ENCODE results near the gene BCAS1.

Gene BCAS1

DNA sequence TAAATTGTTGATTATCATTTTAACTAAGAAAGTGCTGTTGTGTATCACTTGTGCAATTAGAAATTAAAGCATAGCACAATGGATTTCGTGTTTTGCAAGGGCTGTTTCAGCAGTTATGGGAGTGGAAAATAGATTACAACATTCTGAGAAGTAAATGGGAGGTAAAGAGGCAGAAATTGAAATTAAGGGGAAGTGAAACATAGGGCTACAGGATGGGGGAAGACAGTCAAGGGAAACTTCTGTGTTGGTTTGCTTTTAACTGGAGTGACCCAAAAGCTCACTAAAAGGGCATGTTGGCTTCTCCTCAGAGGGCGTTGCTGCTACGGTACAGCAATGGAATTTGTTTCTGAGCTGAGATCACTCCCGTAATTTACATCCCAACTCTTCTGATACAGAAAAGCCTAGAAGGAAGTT lies 147.5 kb downstream of the BCAS1 start:
- no peak for DNase-seq (ENCODE audit: low spot score)

DNA sequence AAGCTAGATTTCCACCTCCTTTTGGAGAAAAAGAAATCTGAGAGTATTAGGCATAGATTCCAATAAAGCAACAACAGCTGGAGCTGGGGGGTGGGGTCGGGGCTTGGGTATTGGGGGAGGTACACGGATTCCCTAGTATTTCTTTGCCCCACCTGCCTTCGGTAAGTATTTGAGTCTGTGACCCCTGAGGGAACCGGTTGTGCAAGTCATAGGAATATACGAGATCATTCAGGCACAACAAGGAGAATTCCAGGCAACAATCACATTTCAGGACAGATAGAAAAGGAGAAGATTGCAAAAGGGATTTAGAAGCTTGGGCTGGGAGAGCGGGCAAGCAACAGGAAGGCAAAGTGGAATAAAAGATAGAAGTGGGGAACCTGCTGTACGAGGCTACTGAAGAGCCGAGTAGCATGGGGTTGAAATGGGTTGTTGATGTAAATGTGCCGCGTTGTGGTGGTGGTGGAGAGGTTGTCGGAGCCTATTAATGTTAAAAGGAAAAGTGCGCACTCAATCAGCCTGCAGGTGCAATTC lies 148.9 kb downstream of the BCAS1 start:
- DNase-seq (ENCODE audit: low spot score), result no peak

DNA sequence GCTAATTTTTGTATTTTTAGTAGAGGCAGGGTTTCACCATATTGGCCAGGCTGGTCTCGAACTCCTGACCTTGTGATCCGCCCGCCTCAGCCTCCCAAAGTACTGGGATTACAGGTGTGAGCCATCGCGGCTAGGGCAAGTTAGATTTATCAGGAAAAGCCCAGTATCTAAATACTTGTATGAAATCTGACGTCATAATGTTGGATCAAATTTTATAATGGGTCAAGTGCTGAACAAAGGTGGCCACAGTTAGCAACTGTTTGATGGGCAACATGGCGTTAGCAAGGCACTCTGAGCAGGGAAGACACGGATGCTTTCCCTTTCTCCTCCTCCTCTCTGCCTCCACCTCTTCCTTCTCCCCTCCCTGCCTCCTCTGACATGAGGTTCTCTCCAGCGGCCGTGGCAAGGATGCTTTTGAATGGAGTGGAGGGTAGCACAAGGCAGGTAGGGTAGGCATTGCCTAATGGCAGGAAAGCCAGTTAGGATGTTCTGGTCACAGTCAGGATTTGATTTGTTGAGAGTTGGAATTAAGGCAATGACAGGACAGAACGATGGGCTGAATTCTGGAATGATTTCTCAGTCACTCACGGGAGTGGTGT lies 149.6 kb downstream of the BCAS1 start:
- DNase-seq (ENCODE audit: low spot score), result no peak

DNA sequence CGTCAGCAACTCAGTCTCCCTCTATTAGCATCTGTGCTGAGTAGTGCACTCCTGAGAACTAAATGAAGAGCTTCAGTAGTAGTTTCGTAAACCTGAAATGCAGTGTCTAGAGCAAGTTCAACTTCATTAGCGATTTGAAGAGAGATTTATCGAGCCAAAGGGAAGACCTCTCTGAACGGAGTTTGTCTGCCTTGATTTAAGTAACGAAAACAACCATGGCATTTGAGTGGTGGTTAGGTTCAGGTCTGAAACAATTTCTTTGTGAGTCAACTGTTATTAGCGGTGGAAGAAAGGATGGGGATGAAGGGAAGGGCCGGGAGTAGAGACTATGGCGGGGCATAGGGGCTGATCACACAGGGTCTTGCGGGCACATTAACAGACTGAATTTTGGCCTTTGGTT lies 150.5 kb downstream of the BCAS1 start:
- DNase-seq (ENCODE audit: low spot score), result no peak

DNA sequence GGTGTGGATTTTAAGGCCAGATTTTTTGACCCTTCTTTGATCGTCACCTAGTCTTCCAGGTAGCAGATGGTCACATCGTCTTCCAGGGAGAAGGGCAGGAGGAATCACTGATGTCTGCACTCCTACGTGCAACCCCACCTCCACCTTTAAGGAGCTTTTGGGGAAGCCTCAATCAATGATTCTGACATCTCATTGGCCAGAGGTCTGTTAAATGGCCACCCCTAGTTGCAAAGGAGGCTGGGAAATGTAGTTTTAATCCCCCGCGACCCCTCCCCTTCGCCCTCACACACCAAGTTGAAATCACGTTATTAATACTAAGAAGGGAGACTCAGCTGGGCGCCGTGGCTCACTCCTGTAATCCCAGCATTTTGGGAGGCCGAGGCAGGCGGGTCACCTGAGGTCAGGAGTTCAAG lies 151.4 kb downstream of the BCAS1 start:
- DNase-seq (ENCODE audit: low spot score), result no peak

DNA sequence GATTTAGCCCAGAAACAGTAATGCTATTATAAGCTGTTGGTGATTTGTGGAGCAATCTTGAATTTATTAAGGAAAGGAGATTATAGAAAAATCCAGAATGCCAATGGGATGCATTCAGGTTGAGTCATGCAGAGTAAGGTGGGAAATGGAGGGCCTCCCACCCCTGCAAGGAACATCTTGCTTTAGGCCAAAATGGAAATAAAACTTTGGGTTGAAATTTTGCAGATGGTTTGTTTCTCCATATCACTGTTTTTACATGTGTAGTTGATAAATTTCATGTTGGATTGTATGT lies 152.4 kb downstream of the BCAS1 start:
- no peak for DNase-seq (ENCODE audit: low spot score)

DNA sequence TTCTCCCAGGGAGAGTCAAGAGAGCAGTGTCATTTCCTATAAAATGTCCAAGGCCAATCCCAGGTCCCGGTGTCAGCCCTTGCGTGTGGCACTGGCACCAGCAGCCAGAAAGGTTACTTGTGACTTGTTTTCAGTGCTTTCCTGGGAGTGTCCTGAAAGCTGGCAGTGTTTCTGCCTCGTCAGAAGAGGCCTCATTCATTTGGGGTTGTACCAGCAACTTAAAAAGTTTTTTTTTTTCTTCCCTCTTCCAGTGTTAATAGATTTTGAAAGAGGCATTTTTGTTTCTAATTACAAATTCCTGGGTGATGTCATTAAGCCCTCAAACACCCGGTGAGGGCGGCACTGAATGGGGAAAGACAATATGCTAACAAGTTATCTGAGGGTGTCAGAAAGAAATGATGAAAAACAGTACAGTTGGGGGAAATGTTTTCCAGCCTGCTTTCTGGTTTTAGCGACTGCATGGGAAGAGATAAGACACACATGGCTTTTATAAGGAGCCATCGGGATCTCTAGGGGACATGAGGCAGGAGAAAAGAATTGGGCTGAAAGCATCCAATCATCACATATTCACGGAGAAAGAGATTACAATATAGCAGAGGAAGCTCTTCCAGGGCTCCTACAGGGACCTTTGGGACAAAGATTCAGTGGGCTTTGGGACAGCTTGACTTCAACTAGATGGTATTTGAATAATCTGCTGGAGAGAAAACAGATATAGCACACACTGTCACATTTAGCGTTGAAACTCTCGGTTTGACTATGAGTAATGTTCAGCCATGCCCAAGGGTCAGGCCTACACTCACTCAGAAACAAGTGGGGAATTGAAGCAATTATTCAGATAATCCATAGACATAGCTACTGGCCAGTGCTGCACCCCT lies 153.0 kb downstream of the BCAS1 start:
- DNase-seq (ENCODE audit: low spot score), result no peak

DNA sequence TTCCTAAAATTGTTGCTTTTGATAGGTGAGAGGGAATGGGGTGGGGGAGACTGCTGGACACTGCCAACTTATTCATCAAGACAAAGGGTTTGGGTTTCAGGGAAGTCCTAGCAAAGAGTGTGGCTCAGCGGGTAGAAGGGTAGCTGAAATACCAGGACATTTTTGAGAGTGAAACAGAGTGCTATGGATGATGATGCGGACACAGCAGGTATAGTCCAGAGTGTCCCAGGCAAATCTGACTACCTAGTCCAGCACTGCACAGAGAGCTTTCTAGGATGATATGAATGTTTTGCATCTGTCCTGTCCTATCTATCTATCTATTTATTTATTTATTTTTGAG lies 154.3 kb downstream of the BCAS1 start:
- DNase-seq (ENCODE audit: low spot score), result no peak

DNA sequence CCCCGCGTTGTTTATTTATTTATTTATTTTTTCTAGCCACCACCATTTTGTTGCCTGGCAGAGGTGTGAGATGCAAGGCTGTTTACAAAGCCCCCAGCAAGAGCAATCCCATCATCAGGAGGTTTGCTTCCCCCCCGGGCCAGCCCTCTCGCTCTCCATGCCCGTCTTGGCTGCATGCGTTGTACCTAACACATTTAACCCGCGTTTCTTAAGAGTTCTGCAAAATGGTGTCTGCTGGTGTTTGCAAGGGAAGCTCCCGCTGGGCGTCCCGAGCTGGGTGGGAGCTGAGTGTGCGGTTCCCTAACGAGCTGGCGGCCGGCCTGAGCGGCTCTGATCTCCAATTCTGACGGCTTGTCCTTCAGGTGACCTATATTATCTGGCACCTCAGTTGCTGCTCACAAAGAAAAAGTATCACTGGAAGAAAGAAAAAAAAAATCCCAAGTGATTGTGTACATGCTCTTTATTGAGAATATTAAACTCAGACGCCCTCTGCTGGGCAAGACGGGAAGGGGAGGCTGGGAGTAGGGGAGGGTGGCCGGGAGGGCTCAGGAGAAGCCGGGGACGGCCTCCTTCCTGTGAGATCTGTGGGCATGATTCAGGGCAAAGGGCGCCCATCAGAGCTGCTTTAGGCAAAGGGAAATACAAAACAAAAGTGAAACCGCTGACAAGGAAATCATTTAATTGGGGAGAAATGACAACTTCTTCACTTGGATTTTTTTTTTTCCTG lies 154.8 kb downstream of the BCAS1 start:
- peak; percentile 87 for DNase-seq (ENCODE audit: low spot score)

DNA sequence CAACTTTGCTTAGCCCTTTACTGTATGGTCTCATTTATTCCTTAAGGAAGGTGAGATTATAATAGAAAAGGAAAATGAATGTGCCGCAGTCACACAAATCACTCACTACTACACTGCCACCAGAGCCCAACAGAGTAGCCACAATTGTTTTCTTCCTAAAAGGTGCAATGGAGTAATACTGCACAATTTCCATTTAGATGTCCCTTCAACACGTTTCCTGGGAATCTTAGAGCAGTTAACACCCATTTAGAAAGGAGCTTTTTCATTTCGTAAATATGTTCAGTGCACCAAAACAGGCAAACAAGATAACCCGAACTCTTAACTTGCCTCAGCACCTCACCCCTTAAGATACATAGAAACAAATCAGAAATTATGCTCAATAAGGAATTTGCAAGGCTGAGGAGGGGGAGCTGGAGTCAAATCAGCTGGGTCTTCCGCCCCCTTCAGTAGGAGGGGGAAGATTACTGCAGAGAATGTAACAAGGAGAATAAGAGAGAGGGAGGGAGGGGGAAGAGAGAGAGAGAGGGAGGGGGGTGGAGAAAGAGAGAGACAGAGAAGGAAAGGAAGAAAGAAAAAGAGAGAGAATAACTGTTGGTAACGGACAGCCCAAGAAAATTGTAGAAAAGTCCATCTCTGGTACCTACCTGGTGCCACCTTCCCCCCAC lies 155.5 kb downstream of the BCAS1 start:
- DNase-seq (ENCODE audit: low spot score), result no peak

DNA sequence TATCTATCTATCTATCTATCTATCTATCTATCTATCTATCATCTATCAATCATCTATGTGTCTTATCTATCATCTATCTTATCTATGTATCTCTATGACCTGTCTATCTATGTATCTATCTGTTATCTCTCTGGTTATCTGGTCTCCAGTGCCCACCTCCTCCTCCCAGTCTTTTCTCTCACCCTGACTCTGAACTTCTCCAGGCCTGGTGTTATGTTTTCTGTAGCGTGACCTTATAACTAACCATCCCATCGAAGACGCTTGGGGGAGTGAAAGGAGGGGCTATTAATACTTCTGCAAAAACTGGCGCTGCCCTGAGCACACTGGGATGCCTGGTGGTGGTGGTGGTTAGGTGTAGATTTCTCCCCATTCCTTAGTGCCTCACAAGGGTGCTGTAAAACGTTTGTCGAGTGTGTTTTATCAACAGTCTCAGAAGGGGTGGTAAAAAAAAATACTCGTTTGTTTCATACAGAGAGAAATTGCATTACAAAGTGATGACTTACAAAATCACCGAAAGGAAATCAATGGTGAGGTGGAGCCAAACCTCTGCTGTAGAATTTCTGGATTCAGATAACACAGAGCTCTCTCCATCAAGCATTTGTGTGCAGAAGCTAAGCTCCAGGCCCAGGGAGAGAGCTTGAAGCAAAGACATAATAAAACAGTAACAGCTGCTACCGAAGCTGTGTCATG lies 156.2 kb downstream of the BCAS1 start:
- DNase-seq (ENCODE audit: low spot score), result no peak

DNA sequence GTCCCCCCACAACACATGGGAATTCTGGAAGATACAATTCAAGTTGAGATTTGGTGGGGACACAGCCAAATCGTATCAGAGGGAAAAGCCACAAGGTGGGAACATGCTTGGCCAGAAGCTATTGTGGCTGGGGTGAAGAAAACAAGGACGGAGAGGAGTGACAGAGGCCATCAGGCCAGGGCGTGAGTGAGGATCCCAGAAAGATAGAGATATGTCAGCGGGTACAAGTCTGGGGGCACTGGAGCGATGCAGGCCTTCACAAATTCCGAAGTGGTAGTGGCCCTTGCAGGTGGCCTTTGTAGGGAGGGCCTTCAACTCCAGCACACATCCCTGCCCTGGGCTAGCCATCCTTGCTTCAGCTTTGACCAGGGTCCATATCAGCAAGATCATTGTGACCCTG lies 159.1 kb downstream of the BCAS1 start:
- DNase-seq (ENCODE audit: low spot score), result no peak

DNA sequence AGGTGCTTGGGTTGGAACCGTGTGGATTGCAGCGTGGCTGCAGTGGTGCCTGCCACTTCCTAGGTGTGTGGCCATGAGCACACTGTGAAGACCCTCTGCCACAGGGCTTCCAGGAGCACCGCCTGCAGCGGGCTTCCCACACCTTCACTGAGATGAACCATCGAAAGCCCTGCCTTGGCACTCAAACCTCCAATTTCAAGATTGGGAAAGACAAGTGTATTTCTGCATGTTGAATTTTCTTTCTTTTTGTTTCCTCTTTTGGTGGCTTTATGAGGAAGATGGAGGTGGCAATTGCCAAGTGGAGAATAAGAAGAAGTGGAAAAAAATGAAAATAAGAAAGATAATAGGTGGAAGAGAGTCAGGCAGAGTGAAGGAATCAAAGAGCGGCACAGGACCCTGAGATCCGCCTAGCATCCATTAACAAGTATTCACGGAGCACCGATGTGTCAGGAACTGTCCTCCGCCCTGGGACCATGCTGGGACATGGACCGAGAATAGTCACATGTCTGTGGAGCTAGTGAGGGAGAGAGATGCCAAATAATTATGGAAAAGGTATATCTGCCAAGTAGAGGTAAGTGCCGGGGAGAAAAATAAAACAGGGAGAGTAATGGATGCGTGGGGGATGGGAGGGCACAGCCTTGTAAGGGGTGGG lies 159.9 kb downstream of the BCAS1 start:
- DNase-seq (ENCODE audit: low spot score), result no peak

DNA sequence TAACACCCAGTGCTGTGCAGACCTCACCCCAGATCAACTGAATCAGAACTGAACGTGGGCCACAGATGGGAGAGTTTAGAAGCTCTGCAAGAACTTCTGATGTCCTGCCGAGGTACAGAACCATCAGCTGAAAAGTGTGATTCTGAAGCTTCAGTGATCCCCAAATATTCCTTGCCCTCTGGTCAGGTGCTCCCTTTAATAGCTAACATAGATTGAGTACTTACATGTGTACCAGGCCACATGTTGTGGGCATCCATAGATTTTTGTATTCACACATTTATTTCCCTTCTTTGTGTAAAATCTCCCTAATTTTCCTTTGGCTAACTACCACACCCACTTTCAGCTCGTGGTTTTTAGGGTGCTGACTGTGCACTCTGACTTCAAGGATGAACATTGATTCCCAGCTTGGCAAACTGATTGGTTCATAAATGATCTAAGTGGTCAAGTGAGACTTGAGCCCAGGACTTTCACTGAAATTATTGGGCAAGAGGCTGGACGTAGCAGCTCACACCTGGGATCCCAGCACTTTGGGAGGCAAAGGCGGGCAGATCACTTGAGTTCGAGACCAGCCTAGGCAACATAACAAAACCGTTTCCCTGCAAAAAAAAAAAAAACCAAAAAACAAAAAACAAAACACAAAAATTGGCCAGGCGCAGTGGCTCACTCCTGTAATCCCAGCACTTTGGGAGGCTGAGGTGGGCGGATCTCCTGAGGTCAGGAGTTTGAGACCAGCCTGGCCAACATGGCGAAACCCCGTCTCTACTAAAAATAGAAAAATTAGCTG lies 162.2 kb downstream of the BCAS1 start:
- DNase-seq (ENCODE audit: low spot score), result no peak

DNA sequence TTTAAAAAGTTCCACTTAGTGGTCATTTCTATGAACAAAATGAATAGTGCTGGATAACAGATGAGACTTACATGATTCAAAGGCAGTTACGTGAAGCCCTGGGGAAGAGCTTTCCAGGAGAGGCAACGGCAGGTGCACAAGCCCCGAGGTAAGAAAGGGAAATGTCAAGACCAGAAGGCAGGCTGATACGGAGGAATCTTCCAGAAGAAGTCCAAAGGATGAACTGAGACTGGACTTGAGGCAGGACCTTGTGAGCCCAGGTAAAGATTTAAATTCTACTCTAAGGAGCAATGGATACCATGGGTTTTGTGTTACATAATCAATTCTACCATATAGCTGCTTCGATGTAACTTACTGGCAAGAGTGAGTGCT lies 164.6 kb downstream of the BCAS1 start:
- DNase-seq (ENCODE audit: low spot score), result no peak

DNA sequence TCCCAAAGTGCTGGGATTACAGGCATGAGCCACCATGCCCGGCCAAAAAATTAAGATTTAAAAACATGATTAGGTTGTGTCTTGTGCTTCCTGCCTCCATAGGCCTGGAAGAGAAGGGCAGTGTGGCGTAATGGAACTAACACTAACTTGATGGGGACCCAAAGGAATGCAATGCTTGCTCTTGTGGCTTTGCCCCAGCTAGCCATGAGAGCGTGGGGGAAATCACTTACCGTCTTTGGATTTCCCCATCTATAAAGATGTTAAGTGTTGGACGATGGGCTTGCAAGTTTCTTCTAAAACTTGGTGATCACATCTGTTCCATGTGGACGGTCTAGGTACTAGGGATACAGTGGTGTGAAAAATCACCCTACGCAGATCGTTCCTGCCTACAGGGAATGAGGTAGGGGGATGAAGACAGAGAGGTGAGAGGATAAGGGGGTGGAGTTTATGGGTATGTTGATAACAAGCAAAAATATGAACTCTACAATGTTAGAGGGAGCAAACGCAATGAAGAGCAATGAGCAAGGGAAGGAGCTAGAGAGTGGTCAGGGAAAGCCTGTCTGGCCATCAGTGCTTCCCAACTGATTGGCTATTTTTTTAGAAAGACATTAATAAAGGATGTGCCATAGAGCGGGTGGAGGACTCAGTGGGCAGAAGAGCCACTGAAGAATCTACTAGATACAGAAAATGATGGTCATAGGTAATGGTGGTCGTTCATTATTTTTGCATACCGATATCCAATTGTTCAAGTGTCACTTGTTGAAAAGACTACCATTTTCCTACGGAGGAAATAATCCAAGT lies 165.2 kb downstream of the BCAS1 start:
- no peak for DNase-seq (ENCODE audit: low spot score)

DNA sequence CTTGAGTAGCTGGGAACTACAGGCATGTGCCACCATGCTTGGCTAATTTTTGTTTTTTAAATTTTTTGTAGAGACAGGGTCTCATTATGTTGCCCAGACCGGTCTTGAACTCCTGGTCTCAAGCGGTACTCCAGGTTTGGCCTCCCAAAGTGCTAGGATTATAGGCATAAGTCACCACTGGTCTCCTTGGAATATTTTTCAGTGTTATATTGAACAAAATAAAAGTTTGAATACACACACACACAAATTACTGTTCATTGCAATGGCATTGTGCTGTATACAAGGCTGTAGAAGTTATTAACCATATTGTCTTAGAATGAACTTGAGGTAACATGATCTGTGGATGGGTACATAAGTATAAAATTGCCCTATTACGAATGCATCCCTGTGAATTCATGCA lies 166.1 kb downstream of the BCAS1 start:
- no peak for DNase-seq (ENCODE audit: low spot score)

DNA sequence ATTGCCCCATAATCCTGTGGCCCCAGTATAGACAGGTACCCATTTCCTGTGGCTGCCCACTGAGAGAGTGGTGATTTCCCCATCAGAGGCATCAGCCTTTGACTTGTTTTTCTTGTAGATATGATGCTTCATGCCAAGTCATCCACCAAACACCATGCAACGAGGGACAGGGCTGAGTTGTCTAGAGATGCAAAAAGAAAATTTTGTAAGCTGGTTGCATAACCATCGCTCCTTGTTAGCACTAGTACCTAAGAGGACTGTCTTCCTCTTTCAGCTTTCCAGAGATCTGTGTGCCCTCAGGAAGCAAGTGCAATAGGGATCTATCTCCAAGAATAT lies 166.8 kb downstream of the BCAS1 start:
- DNase-seq (ENCODE audit: low spot score), result no peak

DNA sequence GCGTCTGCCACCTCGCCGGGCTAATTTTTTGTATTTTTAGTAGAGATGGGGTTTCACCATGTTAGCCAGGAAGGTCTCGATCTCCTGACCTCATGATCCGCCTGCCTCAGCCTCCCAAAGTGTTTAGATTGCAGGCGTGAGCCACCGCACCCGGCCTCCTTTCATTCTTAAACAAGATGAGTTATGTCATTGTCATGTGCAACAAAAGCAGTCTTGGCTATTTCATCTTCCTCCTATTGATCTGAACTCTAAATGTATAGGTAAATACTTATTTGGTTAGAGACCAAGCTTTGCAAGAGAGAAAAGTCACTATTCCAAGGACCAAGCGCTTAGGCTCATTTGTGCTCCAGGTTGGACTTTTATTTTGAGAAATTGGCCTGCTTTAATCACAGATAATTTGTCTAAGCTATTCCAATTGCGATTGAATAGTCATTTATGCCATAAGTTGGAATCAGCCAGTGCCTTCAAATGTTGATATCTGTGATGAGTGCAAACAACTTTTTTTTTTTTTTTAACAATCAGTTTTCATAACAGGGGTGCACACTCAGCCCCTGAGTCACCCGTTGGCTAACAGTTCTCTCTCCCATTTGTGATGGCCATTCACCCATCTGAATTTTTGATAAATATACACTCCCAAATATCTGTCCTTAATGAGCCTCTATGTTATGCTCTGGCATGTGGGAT lies 167.3 kb downstream of the BCAS1 start:
- no peak for DNase-seq (ENCODE audit: low spot score)

Data from AG08396 (cell line).